Amniotic epithelial cell (primary cell): ENCODE data around the gene FDXR.

Experiments
- DNase-seq: peaks from one replicate; pipeline ENCODE4 v3.0.0-alpha.2; 2010; ENCODE audit warnings: low read depth

FDXR gene

DNA sequence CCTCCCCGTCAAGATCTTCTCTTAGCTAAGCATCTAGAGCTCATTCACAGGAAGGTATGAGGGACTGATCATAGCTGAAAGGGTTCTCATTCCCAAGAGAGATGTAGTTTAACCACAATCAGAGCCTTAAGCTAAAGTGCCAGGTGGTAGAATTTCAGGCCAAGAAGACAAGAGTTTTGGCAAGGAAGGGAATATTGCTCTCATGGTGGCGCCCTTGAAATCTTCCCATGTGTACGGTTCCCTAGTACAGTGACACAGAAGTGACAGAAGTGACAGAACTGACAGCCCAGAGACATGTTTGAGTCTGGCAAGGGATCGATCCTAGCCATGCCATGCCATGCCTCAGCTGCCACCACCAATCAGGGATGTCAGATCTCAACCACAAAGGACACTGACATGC lies 15.6 kb downstream of the FDXR start:
- DNase-seq: no peak

DNA sequence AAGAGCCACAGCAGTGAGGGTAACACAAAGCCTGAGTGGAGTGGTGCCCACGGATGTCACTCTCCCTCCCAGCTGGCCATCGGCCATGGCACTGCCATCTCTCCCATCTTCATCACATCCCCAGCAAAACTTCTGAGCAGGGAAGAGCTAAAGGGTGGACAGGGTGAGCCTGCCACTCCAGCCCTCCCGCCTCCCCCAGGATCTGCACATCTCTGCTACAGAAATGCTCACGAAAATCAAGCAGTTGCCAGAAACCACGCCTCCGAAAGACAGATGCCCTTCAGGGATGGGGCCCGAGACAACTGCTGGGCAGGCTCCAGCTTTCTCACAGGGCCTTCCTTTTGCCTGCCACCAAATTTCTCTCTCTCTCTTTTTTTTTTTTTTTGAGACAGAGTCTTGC lies 16.7 kb downstream of the FDXR start:
- DNase-seq: no peak

DNA sequence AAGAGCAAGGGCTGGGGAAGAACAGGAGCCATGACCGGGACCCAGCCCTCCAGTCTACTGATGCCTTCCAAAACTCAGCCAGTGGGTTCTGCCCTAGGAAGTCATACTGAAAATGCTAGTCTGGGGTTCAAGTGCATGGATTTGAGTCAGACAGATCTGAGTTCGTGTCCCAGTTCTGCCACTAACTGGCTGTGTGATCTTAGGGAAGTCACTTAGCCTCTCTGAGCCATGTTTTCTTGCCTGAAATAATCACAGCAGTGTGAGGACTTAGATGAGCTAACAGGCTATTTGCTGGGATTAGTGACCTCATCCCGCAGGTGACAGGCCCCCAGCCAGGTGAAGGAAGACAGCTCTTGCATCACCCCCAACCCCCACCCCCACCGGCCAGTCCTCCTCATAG lies 17.5 kb downstream of the FDXR start:
- DNase-seq: no peak

DNA sequence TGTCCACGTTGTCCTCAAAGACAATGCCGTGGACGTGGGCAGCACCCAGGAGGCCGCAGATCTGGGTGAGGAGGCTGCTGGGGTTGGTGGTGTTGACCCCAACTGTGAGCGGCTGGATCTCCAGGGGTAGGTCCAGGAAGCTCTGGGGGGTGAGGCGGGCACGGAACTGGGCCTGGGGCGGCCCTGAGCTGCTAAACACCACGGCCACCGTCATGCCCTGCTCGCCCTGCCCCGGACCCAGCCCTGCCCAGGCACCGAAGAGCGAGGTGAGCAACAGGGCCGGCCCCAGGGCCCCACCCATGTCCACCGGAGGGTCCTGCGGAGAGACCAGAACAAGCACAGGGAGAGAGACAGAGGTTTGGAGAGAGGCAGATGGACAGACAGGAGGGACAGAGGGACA lies 18.0 kb downstream of the FDXR start:
- no peak for DNase-seq

DNA sequence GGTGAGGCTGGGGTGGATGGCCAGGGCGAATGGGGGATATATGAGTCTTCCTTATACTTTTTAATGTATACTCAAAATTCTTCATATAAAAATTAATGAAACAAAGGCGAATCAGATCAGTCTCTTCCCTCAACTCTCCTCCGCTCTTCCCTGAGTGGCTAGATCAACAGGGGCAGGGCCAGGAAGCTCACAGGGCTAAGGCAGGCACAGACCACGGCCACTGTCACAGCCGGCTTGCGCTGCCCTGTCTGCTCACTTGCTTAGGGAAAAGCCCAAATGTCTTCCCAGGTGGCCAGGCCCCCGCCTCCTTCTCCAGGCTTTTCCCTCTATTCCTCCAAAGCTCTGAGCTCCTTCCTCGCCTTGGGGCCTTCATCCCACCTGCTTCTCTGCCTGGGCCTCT lies 19.1 kb downstream of the FDXR start:
- no peak for DNase-seq

DNA sequence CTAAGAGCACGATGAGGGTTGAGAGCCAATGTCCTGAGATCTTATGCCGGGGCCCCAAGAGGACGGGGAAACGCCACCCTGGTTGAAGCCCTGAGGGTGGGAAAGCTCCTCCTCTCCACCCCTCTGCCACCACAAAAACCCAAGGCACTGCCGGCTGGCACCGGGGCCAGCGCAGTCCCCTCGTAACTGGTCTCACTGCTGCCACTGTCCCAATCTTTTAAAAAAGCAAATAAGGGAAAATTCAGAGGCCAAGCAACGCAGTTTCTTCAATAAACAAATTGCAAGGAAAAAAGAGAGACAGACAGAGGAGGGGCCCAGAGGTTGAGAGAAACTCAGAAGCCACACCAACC lies 19.8 kb downstream of the FDXR start:
- no peak for DNase-seq

DNA sequence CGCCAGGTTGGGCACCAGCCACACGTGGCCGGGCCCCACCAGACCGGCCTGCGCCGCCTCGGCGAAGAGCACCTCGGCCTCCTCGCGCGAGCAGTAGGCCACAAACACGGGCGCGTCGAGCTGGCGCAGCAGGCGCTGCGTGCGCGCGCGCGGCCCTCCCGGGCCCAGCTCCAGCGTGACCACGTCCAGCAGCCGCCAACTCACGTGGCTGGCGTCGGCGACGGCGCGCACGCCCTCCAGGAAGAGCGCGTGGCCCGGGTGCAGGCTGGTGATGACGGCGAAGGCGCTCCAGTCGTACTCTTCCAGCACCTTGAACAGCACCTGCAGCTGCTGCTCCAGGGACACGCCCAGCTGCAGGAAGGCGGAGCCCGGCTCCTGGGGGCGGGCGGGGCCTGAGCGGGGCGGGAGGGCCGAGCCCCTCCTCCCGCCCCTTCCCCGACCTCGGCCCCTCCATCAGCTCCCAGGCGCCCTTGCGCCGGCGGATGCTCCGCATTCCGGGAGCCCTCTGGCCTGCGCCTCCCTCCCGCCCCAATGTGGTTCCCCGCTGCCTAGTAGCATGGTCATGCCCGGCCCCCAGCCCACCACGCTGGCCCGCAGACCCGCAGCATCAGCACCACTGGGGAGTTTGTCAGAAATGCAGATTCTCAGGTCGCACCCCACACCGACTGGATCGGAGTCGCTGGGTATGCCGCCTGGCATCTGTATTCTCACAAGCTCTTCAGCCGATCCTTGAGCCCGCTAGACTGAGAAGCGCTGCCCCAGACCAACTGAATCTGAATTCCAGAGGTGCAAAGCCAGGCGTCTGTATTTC lies 20.4 kb downstream of the FDXR start:
- DNase-seq: peak; percentile 27

DNA sequence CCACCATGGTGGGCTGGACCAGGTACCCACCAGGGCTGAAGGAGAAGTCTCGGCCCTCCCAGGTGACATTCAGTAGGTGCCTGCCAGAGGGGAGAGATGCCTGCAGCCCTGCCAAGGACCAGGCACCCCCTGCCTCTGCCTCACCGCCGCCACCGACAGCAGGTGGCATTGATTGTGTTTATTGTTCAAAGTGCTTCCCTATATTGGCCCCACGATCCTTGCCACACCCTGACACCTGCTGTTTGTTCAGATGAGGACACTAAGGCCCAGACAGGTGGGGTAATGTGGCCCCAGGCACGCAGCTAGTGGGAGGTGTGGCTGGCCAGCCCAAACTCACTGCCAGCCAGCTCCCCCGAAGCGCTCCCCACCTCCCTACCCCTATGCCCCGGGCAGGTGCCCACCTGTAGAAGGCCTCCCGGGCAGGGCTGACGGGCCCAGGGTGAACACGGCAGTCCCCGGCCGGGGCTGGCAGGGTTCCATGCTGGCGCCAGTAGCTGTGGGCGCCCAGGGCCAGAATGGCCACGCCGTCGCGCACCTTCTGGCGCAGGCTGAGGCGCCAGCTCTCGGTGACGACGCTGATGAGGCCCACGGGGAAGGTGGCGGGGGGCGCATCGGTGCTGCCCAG lies 21.1 kb downstream of the FDXR start:
- no peak for DNase-seq

DNA sequence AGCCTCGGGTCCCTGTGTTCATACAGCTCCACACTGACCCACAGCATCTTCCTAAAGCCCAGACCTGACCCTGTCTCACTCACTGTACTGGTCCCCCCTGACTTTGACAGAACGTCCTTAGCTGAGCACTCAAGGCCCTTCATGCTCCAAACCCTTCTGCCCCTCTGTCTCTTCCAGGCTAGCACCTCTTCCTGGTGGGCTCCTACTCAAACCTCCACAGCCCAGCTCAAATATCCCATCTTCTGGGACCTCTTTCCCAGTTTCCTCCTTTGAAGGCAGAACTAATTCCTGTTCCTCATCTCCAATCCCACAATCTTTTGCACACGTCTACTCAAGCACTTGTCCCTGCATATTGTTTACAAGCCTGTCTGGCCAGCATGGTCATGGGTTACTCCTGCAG lies 21.9 kb downstream of the FDXR start:
- DNase-seq: no peak

DNA sequence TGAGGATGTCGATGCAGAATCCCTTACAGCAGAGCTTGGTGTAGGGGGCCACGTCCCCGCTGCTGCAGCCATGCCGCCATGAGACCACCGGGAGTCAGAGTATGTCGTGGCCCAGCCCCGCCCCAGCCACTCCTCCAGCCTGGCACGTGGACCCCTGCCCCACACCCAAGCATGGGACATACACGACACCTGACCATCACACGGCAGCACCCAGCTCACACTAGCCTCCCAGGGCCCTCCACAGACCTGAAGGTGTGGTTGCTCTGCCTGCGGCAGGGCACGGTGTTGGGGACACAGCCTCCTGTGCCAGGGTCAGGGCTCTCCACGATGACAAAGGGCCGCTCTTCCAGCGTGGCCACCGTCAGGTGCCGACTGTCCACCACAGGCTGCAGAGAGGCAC lies 22.5 kb downstream of the FDXR start:
- DNase-seq: no peak

DNA sequence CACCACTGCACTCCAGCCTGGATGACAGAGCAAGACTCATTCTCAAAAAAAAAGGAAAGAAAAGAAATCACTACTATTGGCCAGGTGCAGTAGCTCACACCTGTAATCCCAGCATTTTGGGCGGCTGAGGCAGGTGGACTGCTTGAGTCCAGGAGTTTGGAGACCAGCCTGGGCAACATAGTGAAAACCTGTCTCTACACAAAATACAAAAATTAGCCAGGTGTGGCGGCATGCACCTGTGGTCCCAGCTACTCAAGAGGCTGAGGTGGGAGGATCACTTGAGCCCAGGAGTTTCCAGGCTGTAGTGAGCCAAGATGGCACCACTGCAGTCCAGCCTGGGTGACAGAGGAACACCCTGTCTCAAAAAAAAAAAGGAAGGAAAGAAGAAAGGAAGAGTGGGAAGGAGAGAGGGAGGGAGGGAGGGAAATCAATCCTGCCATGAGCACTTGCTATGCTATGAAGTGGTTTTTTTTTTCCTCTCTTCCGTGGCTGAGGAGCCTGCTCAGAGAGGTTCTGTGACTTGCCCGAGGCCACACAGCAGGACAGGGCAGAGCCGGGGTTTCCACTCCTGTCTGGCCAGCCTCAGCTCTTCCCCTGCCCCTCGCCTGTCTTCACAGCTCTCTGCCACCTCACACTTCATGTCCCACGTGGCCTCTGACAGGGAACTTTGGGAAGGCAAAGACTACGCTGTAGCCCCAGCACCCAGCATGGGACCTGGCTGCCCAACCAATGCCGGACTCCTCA lies 24.0 kb downstream of the FDXR start:
- DNase-seq: no peak

DNA sequence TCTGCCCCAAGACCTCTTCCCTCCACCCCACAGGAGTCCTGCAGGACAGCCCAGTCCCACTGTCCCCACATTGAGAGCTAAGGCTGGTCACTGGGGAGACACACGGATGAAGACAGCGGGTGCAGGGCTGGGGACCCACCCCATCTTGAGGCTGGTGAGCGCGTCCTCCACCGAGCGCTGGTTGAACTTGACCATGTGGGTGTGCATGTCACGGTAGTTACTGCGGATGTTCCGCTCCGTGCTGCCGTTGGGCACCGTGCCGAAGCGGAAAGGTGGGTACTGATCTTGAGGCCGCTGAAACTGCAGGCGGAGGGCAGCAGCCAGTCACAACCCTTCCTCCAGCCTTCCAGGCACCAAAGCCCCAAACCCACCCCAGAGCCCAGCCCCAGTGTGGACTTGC lies 26.2 kb downstream of the FDXR start:
- DNase-seq: no peak

DNA sequence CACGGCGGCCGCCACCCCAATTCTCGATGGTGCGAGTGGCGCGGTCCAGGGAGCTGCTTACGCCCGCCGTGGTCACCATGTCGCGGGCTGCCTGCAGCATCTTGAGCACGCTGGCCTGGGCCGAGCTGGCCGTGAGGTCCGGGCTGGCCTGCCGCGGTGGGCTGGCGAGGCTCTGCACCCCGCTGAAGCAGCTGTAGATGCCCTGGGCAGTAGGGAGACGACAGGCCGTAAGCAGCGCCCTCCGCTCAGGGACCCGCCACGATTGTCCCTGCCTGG lies 29.5 kb downstream of the FDXR start:
- no peak for DNase-seq

DNA sequence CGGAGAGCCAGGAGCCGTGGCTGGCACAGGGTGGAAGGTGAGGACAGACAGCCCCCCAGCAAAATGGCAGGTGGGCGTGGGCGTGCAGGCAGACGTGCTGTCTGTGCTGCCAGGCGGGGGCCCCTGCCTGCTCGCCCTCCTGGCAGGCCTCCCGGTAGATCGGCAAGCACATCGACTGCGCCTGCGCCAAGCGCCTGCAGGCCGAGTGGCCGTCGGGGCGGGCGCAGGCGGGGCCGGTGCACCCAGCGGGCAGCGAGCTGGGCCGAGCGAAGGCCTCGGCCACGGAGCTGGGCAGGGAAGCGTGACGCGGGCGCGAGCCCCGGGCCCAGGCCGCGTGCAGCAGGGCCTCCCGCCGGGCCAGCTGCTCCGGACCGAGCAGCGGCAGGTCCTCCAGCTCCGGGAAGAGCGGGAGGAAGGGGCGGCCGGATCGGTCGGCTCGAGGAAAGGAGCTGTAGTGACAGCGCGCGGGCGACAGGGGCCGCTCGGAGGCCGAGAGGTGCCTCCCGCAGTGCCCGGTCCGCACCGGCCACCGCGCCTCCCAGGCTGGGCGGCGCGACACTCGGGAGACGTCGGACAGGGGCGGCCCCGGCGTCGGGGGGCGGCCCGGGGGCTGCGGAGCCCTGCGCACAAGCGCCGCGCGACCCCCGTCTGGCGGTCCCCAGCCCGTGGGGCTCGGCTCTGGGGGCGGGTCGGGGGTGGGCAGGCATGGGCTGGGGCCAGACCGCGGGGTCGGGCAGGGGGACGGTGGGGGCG lies 30.0 kb downstream of the FDXR start:
- DNase-seq: peak; percentile 43

DNA sequence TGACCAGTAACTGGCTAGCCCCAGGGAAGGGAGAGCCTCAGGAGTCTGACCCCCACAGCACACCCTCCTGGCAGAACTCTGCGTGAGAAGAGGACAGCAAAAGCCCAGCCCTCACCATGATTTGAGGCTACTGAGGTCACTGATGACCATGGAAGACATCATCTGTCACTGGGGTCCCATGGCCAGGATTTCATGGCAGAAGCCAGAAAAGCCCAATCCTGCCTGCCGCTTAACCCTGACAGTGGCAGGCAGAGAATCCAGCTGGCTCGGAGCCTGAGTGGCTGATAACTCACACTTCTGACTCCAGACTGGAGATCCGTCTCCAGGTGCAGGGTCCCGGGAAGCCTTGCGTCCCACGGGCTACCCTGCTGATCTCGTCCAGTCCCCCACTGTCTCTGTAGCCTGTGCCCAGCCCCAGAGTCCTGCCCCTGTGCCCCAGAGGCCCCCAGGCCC lies 30.6 kb downstream of the FDXR start:
- DNase-seq: no peak

DNA sequence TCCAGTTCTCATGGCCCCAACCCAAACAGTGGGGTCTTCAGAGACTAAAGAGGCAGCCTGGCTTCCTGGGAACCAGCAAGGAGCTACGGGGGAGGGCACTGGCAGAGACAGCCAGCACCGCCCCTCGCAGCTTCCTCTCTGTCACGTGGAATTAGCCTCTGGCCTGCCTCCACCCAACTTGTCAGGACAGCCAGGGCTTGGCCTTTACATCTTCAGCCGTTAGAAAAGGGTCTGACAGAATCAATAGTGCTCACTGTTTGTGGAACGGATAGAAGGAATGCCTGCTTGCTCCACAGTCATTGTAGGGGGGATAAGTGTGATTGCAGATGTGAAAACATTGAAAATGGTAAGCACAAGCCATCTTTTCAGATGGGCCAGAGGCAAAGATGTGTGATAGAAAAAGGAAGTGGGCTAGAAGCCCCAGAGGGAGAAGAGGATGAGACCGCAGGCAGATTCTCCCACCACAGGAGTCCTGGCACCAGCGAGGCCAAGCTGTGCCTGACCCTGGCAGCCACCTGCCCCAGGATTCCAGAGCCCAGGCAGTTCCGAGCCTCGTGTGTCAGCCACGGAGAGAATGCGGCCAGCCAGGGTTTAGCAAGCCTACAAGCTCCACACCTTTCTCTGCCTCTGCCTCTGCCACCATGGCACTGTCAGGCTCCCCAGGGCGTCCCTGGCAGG lies 31.7 kb downstream of the FDXR start:
- peak; percentile 21 for DNase-seq

DNA sequence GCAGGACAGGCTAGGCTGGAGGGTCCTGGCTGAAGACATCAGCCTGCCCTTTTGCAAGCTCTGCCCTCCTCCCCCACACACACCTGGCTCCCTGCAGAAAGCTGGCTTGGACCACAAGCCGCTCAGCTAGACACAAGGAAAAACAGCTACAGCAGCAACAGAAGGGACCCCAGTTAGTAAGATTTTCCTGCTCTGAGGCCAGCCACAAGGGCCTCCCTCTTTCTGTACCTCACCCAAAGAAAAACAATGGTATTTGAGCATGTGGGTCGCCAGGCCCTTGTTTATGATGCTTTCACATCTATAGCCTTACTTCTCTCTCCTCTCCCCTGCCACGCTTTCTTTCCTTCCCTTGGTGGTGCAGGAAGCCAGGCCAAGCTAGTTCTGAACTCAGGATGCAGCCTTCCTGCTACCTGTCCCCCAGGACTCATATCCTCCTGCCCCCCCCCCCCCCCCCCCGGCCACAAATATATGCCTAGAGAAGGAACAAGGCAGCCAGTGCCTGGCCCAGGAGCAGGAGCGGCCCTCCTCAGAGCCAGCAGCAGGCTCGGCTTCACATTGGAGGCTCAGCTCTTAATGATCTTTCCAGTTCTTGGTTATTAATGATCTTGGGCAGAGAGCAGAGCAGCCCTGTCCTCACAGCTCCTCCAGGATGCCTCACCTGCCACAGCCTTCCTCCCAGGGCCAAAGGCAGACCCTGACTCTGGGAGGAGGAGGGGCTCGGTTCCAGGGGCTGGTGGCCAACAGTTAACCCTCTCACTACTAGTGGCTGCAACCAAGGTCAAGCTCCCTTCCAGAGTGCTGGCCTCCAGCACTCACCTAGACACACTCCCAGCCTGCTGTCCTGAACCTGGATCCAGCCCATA lies 32.6 kb downstream of the FDXR start:
- no peak for DNase-seq

DNA sequence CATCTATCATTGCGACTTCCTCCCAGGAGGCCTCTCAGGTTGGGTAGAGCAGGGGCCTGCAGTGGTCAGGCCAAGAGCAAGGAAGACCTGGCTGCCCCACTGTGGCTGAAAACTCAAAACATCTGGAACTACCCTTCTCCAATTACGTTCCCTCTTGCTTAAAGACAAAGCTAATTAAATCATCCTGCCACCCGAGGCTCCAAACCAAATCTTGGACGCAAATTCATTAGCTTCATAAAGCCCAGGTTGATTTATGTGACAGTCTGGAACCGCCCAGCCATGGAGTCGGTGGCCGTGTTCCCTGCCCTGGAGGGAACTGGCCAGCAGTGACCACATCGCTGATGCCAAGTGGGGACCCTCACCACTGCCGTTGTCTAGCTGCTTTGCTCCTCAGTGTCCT lies 34.5 kb downstream of the FDXR start:
- DNase-seq: no peak

DNA sequence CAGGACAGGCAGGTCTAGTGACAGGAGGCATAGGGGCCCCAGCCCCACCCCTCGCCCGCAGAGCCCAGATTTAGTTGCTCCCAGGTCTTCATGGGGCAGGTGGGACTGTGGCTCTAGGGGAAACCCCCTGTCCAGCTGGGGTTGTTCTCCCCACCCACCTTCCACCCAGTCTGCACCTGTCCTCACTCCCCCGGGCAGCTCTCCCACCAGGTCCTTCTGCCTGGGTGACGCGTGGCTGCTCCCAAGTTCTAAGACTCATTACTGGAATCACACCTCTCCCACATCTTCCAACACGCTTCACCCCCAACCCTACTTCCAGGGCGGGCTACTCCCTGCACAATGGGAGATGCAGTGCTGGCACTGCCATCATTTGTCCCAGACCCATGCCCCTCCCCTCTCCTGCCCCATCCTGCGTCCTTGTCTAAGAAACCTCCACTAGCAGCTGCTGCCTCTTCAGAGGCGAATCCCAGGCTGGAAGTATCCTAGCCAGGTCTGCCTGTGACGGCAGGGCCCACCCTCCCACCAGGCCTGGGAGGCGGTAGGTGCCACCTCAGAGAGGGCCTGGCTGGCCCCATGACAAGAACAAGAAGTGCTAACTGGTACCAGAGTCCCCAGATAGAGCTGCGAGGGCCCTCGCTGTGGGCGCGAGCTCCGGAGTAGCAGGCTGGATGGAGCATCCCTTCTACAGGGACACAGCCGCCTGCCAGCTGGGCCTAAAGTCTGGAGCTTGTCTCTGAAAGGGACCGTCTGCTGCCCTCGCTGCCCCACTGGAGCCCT lies 35.9 kb downstream of the FDXR start:
- no peak for DNase-seq

DNA sequence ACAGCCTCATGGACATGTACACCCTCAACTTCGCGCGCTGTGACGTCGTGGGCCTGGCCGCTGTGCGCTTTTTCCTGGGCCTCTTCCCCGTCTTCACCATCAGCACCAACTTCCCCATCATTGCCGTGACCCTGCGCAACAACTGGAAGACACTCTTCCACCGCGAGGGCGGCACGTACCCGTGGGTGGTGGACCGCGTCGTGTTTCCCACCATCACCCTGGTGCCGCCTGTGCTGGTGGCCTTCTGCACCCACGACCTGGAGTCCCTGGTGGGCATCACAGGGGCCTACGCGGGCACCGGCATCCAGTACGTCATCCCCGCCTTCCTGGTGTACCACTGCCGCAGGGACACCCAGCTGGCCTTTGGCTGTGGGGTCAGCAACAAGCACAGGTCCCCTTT lies 36.6 kb downstream of the FDXR start:
- DNase-seq: no peak
